Esophagus muscularis mucosa (tissue), 4 donors: ENCODE data around the gene SLC2A13. TPM values are rescaled to one million over a fixed set of nuclear protein-coding genes. Genes with fewer than 3 reads are reported as not detected.

Experiments
- DNase-seq: peaks from one replicate; pipeline ENCODE4 v3.0.0-alpha.2; 2017; ENCODE audit errors: extremely low spot score
- H3K27ac ChIP-seq, 4 donors: fragments of 200-600 bp; sonication (generic); replicated peaks in 1 of 4; 1 replicate in 3 of 4; 2 replicates in 1 of 4; pipeline ENCODE4 v1.5.1; 2016 to 2019; ENCODE audit warnings: mild to moderate bottlenecking in 1 of 4
- H3K27me3 ChIP-seq, 4 donors: fragments of 200-600 bp; sonication (generic); one replicate each; pipeline versions ENCODE4 v1.5.1 to v1.6.0; 2016 to 2019
- H3K36me3 ChIP-seq, 4 donors: fragments of 200-600 bp; sonication (generic); one replicate each; pipeline ENCODE4 v1.5.1; 2016 to 2019
- H3K4me1 ChIP-seq, 4 donors: fragments of 200-600 bp; sonication (generic); one replicate each; pipeline ENCODE4 v1.5.1; 2016 to 2019
- H3K4me3 ChIP-seq, 4 donors: fragments of 200-600 bp; sonication (generic); 1 replicate in 2 of 4; 2 replicates in 2 of 4; pipeline ENCODE4 v1.5.1; 2016 to 2019; ENCODE audit warnings: mild to moderate bottlenecking in 4 of 4, moderate library complexity in 1 of 4
- H3K9me3 ChIP-seq, 4 donors: fragments of 200-600 bp; sonication (generic); 1 replicate in 3 of 4; 2 replicates in 1 of 4; pipeline ENCODE4 v1.5.1; 2016 to 2019
- CTCF ChIP-seq, 3 experiments: fragments of 200-600 bp in 2 of 3; fragments of 450-650 bp in 1 of 3; sonication (generic) in 2 of 3; IDR thresholded peaks; one replicate each; pipeline ENCODE4 v1.5.1; 2017 to 2019; ENCODE audit warnings: antibody characterized with exemption in 3 of 3, mild to moderate bottlenecking in 2 of 3, moderate library complexity in 1 of 3
- EP300 ChIP-seq: sonication (generic); formaldehyde crosslinking; IDR thresholded peaks from one replicate; pipeline ENCODE4 v1.6.1; 2017; ENCODE audit warnings: antibody characterized with exemption
- POLR2A ChIP-seq: fragments of 450-650 bp; IDR thresholded peaks from one replicate; pipeline ENCODE4 v1.6.1; 2017; ENCODE audit warnings: antibody characterized with exemption, moderate library complexity, mild to moderate bottlenecking, low read depth
- POLR2AphosphoS5 ChIP-seq, 2 donors: sonication (generic); formaldehyde crosslinking; IDR thresholded peaks; one replicate each; pipeline ENCODE4 v1.6.1; 2017; ENCODE audit warnings: antibody characterized with exemption in 2 of 2
- WGBS: methylation state at CpG from one replicate; pipeline ENCODE4 v1.1.5; 2018; 5-methylcytosine and 5-hydroxymethylcytosine counted together
- intact Hi-C: fragments of 100-400 bp; cut with DNase I; formaldehyde crosslinking; loops from one replicate; pipeline ENCODE4 v1.15.1; 2023
- total RNA-seq, 4 donors: library from RNA; depleted of rRNA; stranded (reverse); fragments of >200 nt; gene quantifications; one replicate each; pipeline versions ENCODE4 v1.1.0 to v1.2.1, GENCODE V29; 2016

Gene SLC2A13
- total RNA-seq, 4 donors from 2014 or later, result 19.6 to 25.7 (median 21.4) TPM

- H3K4me1 ChIP-seq, result no peaks in the 10 kb centered on the region
- intact Hi-C loops, result no loop called here
- no peak for DNase-seq
- 75% methylated on average over 1 of the region's 1 CpG for WGBS
- TF ChIP-seq POLR2AphosphoS5 (IDR thresholded peaks at IDR 0.05), result no peak
- no peak for TF ChIP-seq POLR2A
- no peak for TF ChIP-seq EP300
- TF ChIP-seq CTCF (IDR thresholded peaks at IDR 0.05), result no peak
- H3K27me3 ChIP-seq, result no peaks in the 10 kb centered on the region
- H3K27ac ChIP-seq, result no peak overlapping the region
- H3K36me3 ChIP-seq, result peaks cover 0 to 3% (median 0%) of the 10 kb centered on the region in 4 donors
- no peak overlapping the region for H3K4me3 ChIP-seq
- no peaks in the 10 kb centered on the region for H3K9me3 ChIP-seq
Observed at GRCh38 chr12:39868328-39868725, 237.6 kb downstream of the SLC2A13 start.

GRCh38 chr12:39867631-39868327 is 238.1 kb downstream of the SLC2A13 start:
- Histone ChIP-seq H3K4me3 (no peak overlapping the region), H3K36me3 (peaks cover 0 to 3% (median 0%) of the 10 kb centered on the region in 4 donors), H3K27me3 (no peaks in the 10 kb centered on the region), H3K9me3 (no peaks in the 10 kb centered on the region), H3K27ac (no peak overlapping the region), H3K4me1 (no peaks in the 10 kb centered on the region)
- intact Hi-C loops, result no loop called here
- DNase-seq, result no peak
- 68% methylated on average over 1 of the region's 1 CpG for WGBS
- TF ChIP-seq POLR2AphosphoS5 (IDR thresholded peaks at IDR 0.05), result no peak

GRCh38 chr12:39866135-39866534 is 239.7 kb downstream of the SLC2A13 start:
- WGBS, result 95% methylated on average over 6 of the region's 6 CpGs

GRCh38 chr12:39860695-39861094 is 245.2 kb downstream of the SLC2A13 start:
- H3K36me3 ChIP-seq, result peaks cover 0 to 12% (median 0%) of the 10 kb centered on the region in 4 donors
- intact Hi-C loops, result no loop called here
- WGBS, result 84% methylated on average over 2 of the region's 2 CpGs
- no peaks in the 10 kb centered on the region for H3K4me1 ChIP-seq
- no peaks in the 10 kb centered on the region for H3K9me3 ChIP-seq
- no peak for TF ChIP-seq POLR2A
- TF ChIP-seq POLR2AphosphoS5 (IDR thresholded peaks at IDR 0.05), result no peak
- TF ChIP-seq CTCF (IDR thresholded peaks at IDR 0.05), result no peak
- TF ChIP-seq EP300, result no peak
- no peak for DNase-seq
- H3K4me3 ChIP-seq, result no peak overlapping the region
- no peak overlapping the region for H3K27ac ChIP-seq
- H3K27me3 ChIP-seq, result no peaks in the 10 kb centered on the region

More at GRCh38 chr12:39866135-39866534, 239.7 kb downstream of the SLC2A13 start:
- H3K4me3 ChIP-seq, result no peak overlapping the region
- TF ChIP-seq POLR2AphosphoS5 (IDR thresholded peaks at IDR 0.05) (no peak), EP300 (no peak), CTCF (IDR thresholded peaks at IDR 0.05) (no peak), POLR2A (no peak)
- no peak overlapping the region for H3K27ac ChIP-seq
- H3K4me1 ChIP-seq, result no peaks in the 10 kb centered on the region
- H3K27me3 ChIP-seq, result no peaks in the 10 kb centered on the region
- intact Hi-C loops, result no loop called here
- H3K9me3 ChIP-seq, result no peaks in the 10 kb centered on the region
- DNase-seq, result no peak
- peaks cover 0 to 3% (median 0%) of the 10 kb centered on the region in 4 donors for H3K36me3 ChIP-seq

- Histone ChIP-seq H3K27ac (no peak overlapping the region), H3K27me3 (no peaks in the 10 kb centered on the region)
- WGBS, result 94% methylated on average over 2 of the region's 2 CpGs
Observed at GRCh38 chr12:39853003-39853402, 252.9 kb downstream of the SLC2A13 start.

More at GRCh38 chr12:39853003-39853402, 252.9 kb downstream of the SLC2A13 start:
- Histone ChIP-seq H3K4me1 (no peaks in the 10 kb centered on the region), H3K36me3 (no peaks in the 10 kb centered on the region), H3K9me3 (no peaks in the 10 kb centered on the region), H3K4me3 (no peak overlapping the region)
- TF ChIP-seq CTCF (IDR thresholded peaks at IDR 0.05), result no peak
- no peak for TF ChIP-seq EP300
- no peak for TF ChIP-seq POLR2AphosphoS5 (IDR thresholded peaks at IDR 0.05)
- no peak for TF ChIP-seq POLR2A
- intact Hi-C loops, result no loop called here
- DNase-seq, result no peak
